Hepatocyte (in vitro differentiated cells): ENCODE results near the gene TMEM60. TPM values are rescaled to one million over a fixed set of nuclear protein-coding genes. Genes with fewer than 3 reads are reported as not detected.

Experiments used
- DNase-seq: peaks from one replicate; pipeline ENCODE4 v3.0.0-alpha.2; 2016; ENCODE audit warnings: low spot score
- H2AFZ ChIP-seq: fragments of 200-600 bp; sonication (generic); 2 replicates; pipeline ENCODE4 v1.6.0; 2016; ENCODE audit warnings: antibody characterized with exemption, mild to moderate bottlenecking
- H3K27ac ChIP-seq: fragments of 200-600 bp; sonication (generic); 2 replicates; pipeline ENCODE4 v1.5.1; 2016; ENCODE audit warnings: mild to moderate bottlenecking
- H3K27me3 ChIP-seq: fragments of 200-600 bp; sonication (generic); 2 replicates; pipeline ENCODE4 v1.6.1; 2016
- H3K36me3 ChIP-seq: fragments of 200-600 bp; sonication (generic); replicated peaks from 2 replicates; pipeline ENCODE4 v1.5.1; 2016; ENCODE audit warnings: low read depth; ENCODE audit not compliant: insufficient read depth
- H3K4me1 ChIP-seq: fragments of 200-600 bp; sonication (generic); 2 replicates; pipeline ENCODE4 v1.5.1; 2016; ENCODE audit warnings: mild to moderate bottlenecking, moderate library complexity; ENCODE audit not compliant: insufficient read depth
- H3K4me2 ChIP-seq: fragments of 200-600 bp; sonication (generic); 2 replicates; pipeline ENCODE4 v1.6.0; 2016
- H3K4me3 ChIP-seq: fragments of 200-600 bp; sonication (generic); 2 replicates; pipeline ENCODE4 v1.5.1; 2016; ENCODE audit warnings: mild to moderate bottlenecking
- H3K79me2 ChIP-seq: fragments of 200-600 bp; sonication (generic); 2 replicates; pipeline ENCODE4 v1.6.0; 2017; ENCODE audit warnings: mild to moderate bottlenecking
- H3K9me2 ChIP-seq: fragments of 200-600 bp; sonication (generic); replicated peaks from 2 replicates; pipeline ENCODE4 v1.6.0; 2017; ENCODE audit warnings: mild to moderate bottlenecking; ENCODE audit not compliant: insufficient read depth
- H3K9me3 ChIP-seq: fragments of 200-600 bp; sonication (generic); 2 replicates; pipeline ENCODE4 v1.5.1; 2016; ENCODE audit warnings: low read depth, mild to moderate bottlenecking
- H4K20me1 ChIP-seq: fragments of 200-600 bp; sonication (generic); 2 replicates; pipeline ENCODE4 v1.6.0; 2016; ENCODE audit warnings: mild to moderate bottlenecking; ENCODE audit not compliant: insufficient read depth, poor library complexity, severe bottlenecking
- CTCF ChIP-seq: fragments of 200-600 bp; sonication (generic); IDR thresholded peaks from 2 replicates; pipeline ENCODE4 v1.5.1; 2016; ENCODE audit warnings: antibody characterized with exemption, mild to moderate bottlenecking; ENCODE audit not compliant: poor library complexity
- EZH2 ChIP-seq: fragments of 200-600 bp; sonication (generic); IDR thresholded peaks from 2 replicates; pipeline ENCODE4 v1.6.1; 2016; ENCODE audit warnings: antibody characterized with exemption, mild to moderate bottlenecking, borderline replicate concordance
- EZH2phosphoT487 ChIP-seq: fragments of 200-600 bp; sonication (generic); IDR thresholded peaks from one replicate; pipeline ENCODE4 v1.6.1; 2018; ENCODE audit warnings: antibody characterized with exemption, mild to moderate bottlenecking, low read depth, moderate library complexity; ENCODE audit not compliant: unreplicated experiment, severe bottlenecking
- WGBS: methylation state at CpG from one replicate; pipeline ENCODE4 v1.1.6; 2016; ENCODE audit warnings: low lambda C conversion rate; ENCODE audit errors: missing lambda C conversion rate; 5-methylcytosine and 5-hydroxymethylcytosine counted together
- polyA plus RNA-seq: library from polyadenylated mRNA; unstranded; fragments of >200 nt; fragmentation: Nextera tagmentation; extraction: Ambion mirVana; gene quantifications from 2 replicates; pipeline ENCODE4 v1.2.1, GENCODE V29; 2016
- total RNA-seq: library from RNA; depleted of rRNA; stranded (reverse); fragments of >200 nt; gene quantifications from 2 replicates; pipeline ENCODE4 v1.2.3, GENCODE V29; 2014

Gene TMEM60
- total and polyA plus RNA-seq, 2 experiments from 2014 or later, result 24.2 to 29.9 TPM

DNA sequence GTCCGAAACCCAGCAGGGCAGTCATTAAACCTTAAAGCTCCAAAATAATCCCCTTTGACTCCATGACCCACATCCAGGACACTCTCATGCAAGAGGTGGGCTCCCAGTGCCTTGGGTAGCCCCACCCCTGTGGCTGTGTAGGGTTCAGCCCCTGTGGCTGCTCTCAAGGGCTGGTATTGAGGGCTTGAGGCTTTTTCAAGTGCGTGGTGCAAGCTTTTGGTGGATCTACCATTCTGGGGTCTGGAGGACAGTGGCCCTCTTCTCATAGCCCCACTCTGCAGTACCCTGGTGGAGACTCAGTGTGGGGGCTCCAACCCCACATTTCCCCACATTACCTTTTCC, 51.4 kb downstream of the TMEM60 start:
- H4K20me1 ChIP-seq, result no peaks in the 10 kb centered on the region
- whole genome bisulfite sequencing, result 98% methylated on average over 2 of the region's 2 CpGs
- no peak overlapping the region for H3K4me2 ChIP-seq
- no peak overlapping the region for H3K27ac ChIP-seq
- H3K36me3 ChIP-seq, result no peaks in the 10 kb centered on the region
- no peak overlapping the region for H2AFZ ChIP-seq
- H3K4me3 ChIP-seq, result no peak overlapping the region
- no peak for TF ChIP-seq EZH2phosphoT487
- no peak for TF ChIP-seq CTCF
- no peak for TF ChIP-seq EZH2
- no peaks in the 10 kb centered on the region for H3K27me3 ChIP-seq
- peaks cover 86% of the 10 kb centered on the region for H3K79me2 ChIP-seq
- H3K9me3 ChIP-seq, result no peaks in the 10 kb centered on the region
- H3K4me1 ChIP-seq, result peaks cover 6% of the 10 kb centered on the region
- no peak for DNase-seq
- H3K9me2 ChIP-seq, result no peaks in the 10 kb centered on the region

- Histone ChIP-seq H3K27ac (no peak overlapping the region), H3K27me3 (no peaks in the 10 kb centered on the region), H3K4me1 (peaks cover 6% of the 10 kb centered on the region), H4K20me1 (no peaks in the 10 kb centered on the region), H3K4me3 (no peak overlapping the region), H3K36me3 (no peaks in the 10 kb centered on the region), H3K4me2 (no peak overlapping the region), H3K9me2 (no peaks in the 10 kb centered on the region), H3K9me3 (no peaks in the 10 kb centered on the region), H2AFZ (no peak overlapping the region), H3K79me2 (peaks cover 81% of the 10 kb centered on the region)
- TF ChIP-seq CTCF (no peak), EZH2 (no peak), EZH2phosphoT487 (no peak)
- WGBS, result 93% methylated on average over 6 of the region's 6 CpGs
- DNase-seq, result no peak
Measured at GRCh38 chr7:77746164-77746823, 51.9 kb downstream of the TMEM60 start.

GRCh38 chr7:77745746-77746145, 52.5 kb downstream of the TMEM60 start:
- 99% methylated on average over 4 of the region's 4 CpGs for WGBS
- Histone ChIP-seq H3K27me3 (no peaks in the 10 kb centered on the region), H3K36me3 (no peaks in the 10 kb centered on the region), H3K9me2 (no peaks in the 10 kb centered on the region), H3K4me3 (no peak overlapping the region), H3K79me2 (peaks cover 78% of the 10 kb centered on the region), H3K27ac (no peak overlapping the region), H3K9me3 (no peaks in the 10 kb centered on the region), H3K4me1 (peaks cover 6% of the 10 kb centered on the region), H3K4me2 (no peak overlapping the region), H2AFZ (no peak overlapping the region), H4K20me1 (no peaks in the 10 kb centered on the region)
- DNase-seq, result no peak
- no peak for TF ChIP-seq EZH2phosphoT487
- TF ChIP-seq CTCF, result no peak
- TF ChIP-seq EZH2, result no peak

Other genes with a start within 250 kb of the TMEM60 start
- 14.8 and 19.2 TPM in 2 replicates for gene RSBN1L, start 102.0 kb downstream of the TMEM60 start, total RNA-seq
- 4.8 and 7.4 TPM in 2 replicates for gene RSBN1L, start 102.0 kb downstream of the TMEM60 start, polyA plus RNA-seq
- gene PHTF2, start 339 bp upstream of the TMEM60 start, total RNA-seq, result 26.9 and 27.1 TPM in 2 replicates
- gene PHTF2, start 339 bp upstream of the TMEM60 start, polyA plus RNA-seq, result 13.3 and 15.7 TPM in 2 replicates